Osteoblast (primary cell): Measurements from ENCODE around the gene TBC1D9. TPM values are rescaled to one million over a fixed set of nuclear protein-coding genes. Genes with fewer than 3 reads are reported as not detected.

Experiments
- DNase-seq: peaks from one replicate; pipeline ENCODE4 v3.0.0; 2011; ENCODE audit warnings: low spot score, mixed read lengths; ENCODE audit not compliant: insufficient read length; ENCODE audit errors: missing footprints
- H2AFZ ChIP-seq: 2 replicates; pipeline ENCODE4 v1.6.0; 2011; ENCODE audit warnings: mild to moderate bottlenecking, low read length
- H3K27ac ChIP-seq: 2 replicates; pipeline ENCODE4 v1.5.1; 2011; ENCODE audit warnings: mild to moderate bottlenecking, low read depth, low read length, moderate library complexity
- H3K27me3 ChIP-seq: 2 replicates; pipeline ENCODE4 v1.6.0; 2012; ENCODE audit warnings: mild to moderate bottlenecking, control low read depth, inconsistent platforms, low read length, moderate library complexity; ENCODE audit not compliant: insufficient read depth
- H3K36me3 ChIP-seq: 2 replicates; pipeline ENCODE4 v1.5.1; 2011; ENCODE audit warnings: mild to moderate bottlenecking, low read length, control low read depth, moderate library complexity; ENCODE audit not compliant: insufficient read depth
- H3K4me1 ChIP-seq: 2 replicates; pipeline ENCODE4 v1.5.1; 2011; ENCODE audit warnings: mild to moderate bottlenecking, low read length, control low read depth, moderate library complexity; ENCODE audit not compliant: insufficient read depth
- H3K4me2 ChIP-seq: 2 replicates; pipeline ENCODE4 v1.6.0; 2011; ENCODE audit warnings: mild to moderate bottlenecking, low read length; ENCODE audit not compliant: insufficient read depth
- H3K4me3 ChIP-seq: fragments of 200-600 bp; sonication (generic); 3 replicates; pipeline ENCODE4 v1.5.1; 2012; ENCODE audit warnings: mild to moderate bottlenecking, low read length, inconsistent platforms; ENCODE audit not compliant: insufficient read depth
- H3K79me2 ChIP-seq: 2 replicates; pipeline ENCODE4 v1.6.0; 2012; ENCODE audit warnings: mild to moderate bottlenecking, low read length, control low read depth, inconsistent platforms; ENCODE audit not compliant: insufficient read depth
- H3K9me3 ChIP-seq: 2 replicates; pipeline ENCODE4 v1.5.1; 2011; ENCODE audit warnings: low read depth, low read length, control low read depth
- H4K20me1 ChIP-seq: 2 replicates; pipeline ENCODE4 v1.6.0; 2012; ENCODE audit warnings: mild to moderate bottlenecking, low read length, control low read depth; ENCODE audit not compliant: insufficient read depth
- CTCF ChIP-seq: IDR thresholded peaks from 2 replicates; pipeline ENCODE4 v1.5.1; 2011; ENCODE audit warnings: mild to moderate bottlenecking, low read depth, low read length, moderate library complexity; ENCODE audit errors: extremely low read depth
- total RNA-seq: library from RNA; depleted of rRNA; stranded (reverse); fragments of >200 nt; gene quantifications from 2 replicates; pipeline ENCODE4 v1.2.3, GENCODE V29; 2012

The TBC1D9 gene
- total RNA-seq, 1 donor = 19.5 TPM

- Histone ChIP-seq H3K9me3 (no peaks in the 10 kb centered on the region), H3K27ac (no peak overlapping the region), H2AFZ (no peak overlapping the region), H3K36me3 (no peaks in the 10 kb centered on the region), H3K4me3 (no peak overlapping the region), H3K27me3 (no peaks in the 10 kb centered on the region), H3K4me1 (peaks cover 11% of the 10 kb centered on the region), H4K20me1 (peaks cover 21% of the 10 kb centered on the region), H3K79me2 (peaks cover 20% of the 10 kb centered on the region), H3K4me2 (no peak overlapping the region)
- DNase-seq = no peak
- TF ChIP-seq CTCF = no peak
Measured at GRCh38 chr4:140738139-140738538, 18.0 kb downstream of the TBC1D9 start.

GRCh38 chr4:140736669-140737343 lies 19.4 kb downstream of the TBC1D9 start:
- peaks cover 17% of the 10 kb centered on the region for H3K79me2 ChIP-seq
- H2AFZ ChIP-seq = no peak overlapping the region
- H3K4me1 ChIP-seq = peaks cover 3% of the 10 kb centered on the region
- no peaks in the 10 kb centered on the region for H3K27me3 ChIP-seq
- no peaks in the 10 kb centered on the region for H3K36me3 ChIP-seq
- no peak overlapping the region for H3K27ac ChIP-seq
- no peak overlapping the region for H3K4me3 ChIP-seq
- peaks cover 15% of the 10 kb centered on the region for H4K20me1 ChIP-seq
- TF ChIP-seq CTCF = no peak
- H3K4me2 ChIP-seq = no peak overlapping the region
- H3K9me3 ChIP-seq = no peaks in the 10 kb centered on the region
- no peak for DNase-seq

- Histone ChIP-seq H4K20me1 (peaks cover 13% of the 10 kb centered on the region), H3K79me2 (peaks cover 11% of the 10 kb centered on the region), H3K4me1 (peaks cover 3% of the 10 kb centered on the region), H3K36me3 (no peaks in the 10 kb centered on the region), H3K9me3 (no peaks in the 10 kb centered on the region), H3K4me3 (no peak overlapping the region), H3K4me2 (no peak overlapping the region), H2AFZ (no peak overlapping the region), H3K27ac (no peak overlapping the region), H3K27me3 (no peaks in the 10 kb centered on the region)
- DNase-seq = no peak
- TF ChIP-seq CTCF = no peak
Measured at GRCh38 chr4:140735779-140736391, 20.3 kb downstream of the TBC1D9 start.

- H3K9me3 ChIP-seq = no peaks in the 10 kb centered on the region
- no peak overlapping the region for H2AFZ ChIP-seq
- H3K4me2 ChIP-seq = no peak overlapping the region
- H3K4me3 ChIP-seq = no peak overlapping the region
- peaks cover 15% of the 10 kb centered on the region for H4K20me1 ChIP-seq
- H3K4me1 ChIP-seq = peaks cover 3% of the 10 kb centered on the region
- DNase-seq = no peak
- no peak for TF ChIP-seq CTCF
- peaks cover 8% of the 10 kb centered on the region for H3K79me2 ChIP-seq
- H3K36me3 ChIP-seq = no peaks in the 10 kb centered on the region
- no peak overlapping the region for H3K27ac ChIP-seq
- H3K27me3 ChIP-seq = no peaks in the 10 kb centered on the region
Measured at GRCh38 chr4:140735317-140735716, 20.9 kb downstream of the TBC1D9 start.
